A549 (cell line): ENCODE measurements around the gene FBLN5.

ENCODE experiments used
- CTCF ChIP-seq: fragments of >200 bp; sonication (Bioruptor Twin); formaldehyde crosslinking; IDR thresholded peaks from 3 replicates; pipeline ENCODE4 v1.5.1; 2016
- JUNB ChIP-seq: fragments of >200 bp; sonication (Bioruptor Twin); formaldehyde crosslinking; IDR thresholded peaks from 2 replicates; pipeline ENCODE4 v1.6.1; 2016
- KDM5A ChIP-seq: fragments of 200-600 bp; sonication (generic); IDR thresholded peaks from 2 replicates; pipeline ENCODE4 v1.6.1; 2016; ENCODE audit warnings: antibody characterized with exemption, mild to moderate bottlenecking
- NFE2L2 ChIP-seq: fragments of 150-350 bp; conservative IDR thresholded peaks from 2 replicates; pipeline ENCODE4 v1.6.1; 2014; ENCODE audit warnings: low read length
- NR3C1 ChIP-seq: fragments of >200 bp; sonication (Bioruptor Twin); formaldehyde crosslinking; IDR thresholded peaks from 3 replicates; pipeline ENCODE4 v1.6.1; 2017
- POLR2A ChIP-seq: IDR thresholded peaks from 2 replicates; pipeline ENCODE4 v1.6.1; 2012; ENCODE audit warnings: mild to moderate bottlenecking, low read length
- RARB ChIP-seq: fragments of 250-450 bp; sonication (Bioruptor Pico); IDR thresholded peaks from 2 replicates; pipeline ENCODE4 v1.8.0; 2021; ENCODE audit warnings: mild to moderate bottlenecking, moderate library complexity
- RNF2 ChIP-seq: fragments of 200-600 bp; sonication (generic); IDR thresholded peaks from 2 replicates; pipeline ENCODE4 v1.6.1; 2016; ENCODE audit warnings: low read depth, mild to moderate bottlenecking, antibody characterized with exemption, moderate library complexity, borderline replicate concordance
- TP53 ChIP-seq: fragments of 250-450 bp; sonication (Bioruptor Pico); IDR thresholded peaks from 2 replicates; pipeline ENCODE4 v1.5.0; 2021; ENCODE audit warnings: mild to moderate bottlenecking, moderate library complexity

- TF ChIP-seq CTCF = no peak
- no peak for TF ChIP-seq KDM5A
- no peak for TF ChIP-seq RARB (CRISPR knock-in tag)
- no peak for TF ChIP-seq NFE2L2
- no peak for TF ChIP-seq POLR2A
- no peak for TF ChIP-seq JUNB
- TF ChIP-seq TP53 (CRISPR knock-in tag) = no peak
- no peak for TF ChIP-seq NR3C1
- no peak for TF ChIP-seq RNF2
Measured at GRCh38 chr14:91847693-91848092, 99.8 kb downstream of the FBLN5 start.
